IPS-18a (cell line): ENCODE data around the gene PTPN12.
A peak's percentile ranks its signal among the peaks of the same experiment; 100 is the strongest.
"Not testable (repeated sequence)": the region's sequence is repeated elsewhere in the genome, so short reads cannot be mapped to it uniquely, and the experiment has no call there.

ENCODE experiments used
- H3K27ac ChIP-seq: one replicate; pipeline ENCODE4 v1.5.1; 2013; ENCODE audit warnings: low read length
- H3K27me3 ChIP-seq: one replicate; pipeline ENCODE4 v1.6.1; 2013; ENCODE audit warnings: mild to moderate bottlenecking, low read length; ENCODE audit not compliant: control insufficient read depth, insufficient read depth
- H3K36me3 ChIP-seq: one replicate; pipeline ENCODE4 v1.6.1; 2013; ENCODE audit warnings: low read depth, low read length; ENCODE audit not compliant: control insufficient read depth
- H3K4me1 ChIP-seq: one replicate; pipeline ENCODE4 v1.6.1; 2013; ENCODE audit warnings: low read depth, low read length; ENCODE audit not compliant: control insufficient read depth
- H3K4me3 ChIP-seq: one replicate; pipeline ENCODE4 v1.5.1; 2013; ENCODE audit warnings: low read length
- H3K9ac ChIP-seq: one replicate; pipeline ENCODE4 v1.6.1; 2013; ENCODE audit warnings: mild to moderate bottlenecking, low read length, moderate library complexity
- H3K9me3 ChIP-seq: one replicate; pipeline ENCODE4 v1.6.1; 2013; ENCODE audit warnings: low read depth, low read length; ENCODE audit not compliant: control insufficient read depth

The PTPN12 gene

DNA sequence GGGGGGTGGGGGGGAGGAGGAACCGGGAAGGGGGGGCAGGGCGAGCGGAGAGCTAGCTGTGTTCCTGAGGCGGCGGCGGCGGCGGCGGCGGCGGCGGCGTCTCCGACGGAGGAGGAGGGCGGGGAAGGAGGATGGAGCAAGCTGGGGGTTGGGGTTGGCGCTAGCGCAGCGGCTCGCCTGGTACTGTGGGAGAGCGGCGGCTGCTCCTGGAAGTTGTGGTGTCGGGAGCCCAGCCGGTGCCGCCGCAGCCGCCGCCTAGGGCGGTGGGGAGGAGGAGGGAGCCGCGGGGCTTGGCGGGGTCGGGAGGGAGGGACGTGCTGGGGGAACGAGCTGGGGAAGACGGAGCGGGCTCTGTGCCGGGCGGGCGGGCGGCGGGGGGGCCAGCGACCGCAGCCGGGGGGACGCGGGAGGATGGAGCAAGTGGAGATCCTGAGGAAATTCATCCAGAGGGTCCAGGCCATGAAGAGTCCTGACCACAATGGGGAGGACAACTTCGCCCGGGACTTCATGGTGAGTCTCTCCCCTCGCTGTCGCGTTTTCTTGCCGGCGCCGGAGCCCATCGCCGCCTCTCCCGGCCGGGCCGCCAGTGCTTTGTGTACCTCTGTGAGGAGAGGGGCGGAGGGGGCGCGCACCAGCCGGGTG, at the start of gene PTPN12:
Gene PTPN12, plus strand, starts transcription at position 160 of the 642 bp plus-strand sequence. Its CDS starts 252 bp downstream, at position 412.
- Histone ChIP-seq H3K4me3 (peak within 1 kb of the TSS; percentile 85), H3K9me3 (no peaks in the 10 kb centered on the region), H3K36me3 (peaks cover 5% of the 10 kb centered on the region), H3K4me1 (peaks cover 9% of the 10 kb centered on the region), H3K9ac (peak within 1 kb of the TSS; percentile 81), H3K27ac (peak within 1 kb of the TSS; percentile 70), H3K27me3 (no peaks in the 10 kb centered on the region)

DNA sequence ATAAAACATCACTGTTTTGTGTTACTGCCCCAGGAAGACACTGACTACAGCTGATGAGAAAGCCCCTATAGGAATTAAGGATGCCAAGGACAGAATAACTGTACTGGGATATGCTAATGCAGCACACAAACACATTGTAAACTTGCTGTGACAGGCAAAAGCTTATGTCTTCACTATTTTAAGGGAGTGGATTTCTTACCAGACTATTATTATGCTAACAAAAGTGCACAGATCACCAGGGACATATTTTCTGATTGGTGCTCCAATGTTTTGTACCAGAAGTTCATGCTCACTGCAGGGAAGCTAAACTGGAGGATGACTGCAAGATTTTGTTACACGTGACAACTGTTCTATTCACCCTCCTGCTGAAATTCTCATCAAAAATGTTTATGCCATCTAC, 48.1 kb upstream of the PTPN12 start:
- Histone ChIP-seq H3K4me1 (no peaks in the 10 kb centered on the region), H3K27me3 (no peaks in the 10 kb centered on the region), H3K27ac (no peak overlapping the region), H3K36me3 (no peaks in the 10 kb centered on the region), H3K9ac (no peak overlapping the region), H3K4me3 (no peak overlapping the region), H3K9me3 (no peaks in the 10 kb centered on the region)

GRCh38 chr7:77497079-77497478, 40.0 kb upstream of the PTPN12 start:
- Histone ChIP-seq H3K27me3 (no peaks in the 10 kb centered on the region), H3K36me3 (no peaks in the 10 kb centered on the region), H3K9ac (no peak overlapping the region), H3K4me3 (no peak overlapping the region), H3K4me1 (no peaks in the 10 kb centered on the region), H3K9me3 (peaks cover 4% of the 10 kb centered on the region), H3K27ac (no peak overlapping the region)

GRCh38 chr7:77498659-77499379, 38.3 kb upstream of the PTPN12 start:
- Histone ChIP-seq H3K9me3 (peaks cover 4% of the 10 kb centered on the region), H3K4me3 (no peak overlapping the region), H3K9ac (no peak overlapping the region), H3K36me3 (no peaks in the 10 kb centered on the region), H3K27me3 (no peaks in the 10 kb centered on the region), H3K27ac (no peak overlapping the region), H3K4me1 (no peaks in the 10 kb centered on the region)

DNA sequence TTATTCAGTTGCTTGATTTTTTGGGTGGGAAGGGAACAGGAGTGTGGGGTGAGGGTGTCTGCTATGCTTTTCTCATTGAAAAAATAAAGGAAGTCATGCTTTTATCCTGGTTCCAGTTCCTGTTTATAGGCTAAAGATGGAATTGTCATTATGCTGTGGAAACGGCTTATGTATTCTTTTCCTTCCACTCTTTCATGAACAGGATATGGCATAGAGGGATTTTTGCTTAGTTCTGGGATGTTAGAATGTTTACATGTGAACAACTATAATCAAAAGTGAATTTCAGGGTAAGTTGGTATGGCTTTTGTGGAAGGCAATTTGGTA, 35.9 kb upstream of the PTPN12 start:
- no peak overlapping the region for H3K9ac ChIP-seq
- H3K4me1 ChIP-seq, result no peaks in the 10 kb centered on the region
- no peak overlapping the region for H3K27ac ChIP-seq
- H3K27me3 ChIP-seq, result no peaks in the 10 kb centered on the region
- no peaks in the 10 kb centered on the region for H3K9me3 ChIP-seq
- H3K36me3 ChIP-seq, result no peaks in the 10 kb centered on the region
- H3K4me3 ChIP-seq, result no peak overlapping the region

DNA sequence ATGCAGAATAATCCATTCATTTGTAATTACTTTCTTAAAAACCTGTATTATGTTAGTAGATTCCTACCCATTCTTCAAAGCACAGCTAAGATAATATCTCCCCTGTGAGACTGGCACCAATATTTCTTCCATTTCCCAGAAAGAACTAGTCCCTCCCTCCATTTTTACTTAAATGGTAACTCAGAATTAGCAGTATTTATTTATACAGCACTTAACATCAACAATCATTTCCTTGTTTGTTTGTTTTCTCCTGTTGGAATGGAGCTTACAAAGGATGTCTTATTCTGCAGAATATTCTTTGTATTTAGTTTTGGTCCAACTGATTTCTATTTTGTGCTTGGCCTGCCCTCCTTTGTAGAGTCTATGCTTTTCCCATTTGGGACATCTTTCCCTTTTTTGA, 32.1 kb upstream of the PTPN12 start:
- H3K9ac ChIP-seq, result no peak overlapping the region
- no peak overlapping the region for H3K27ac ChIP-seq
- H3K4me1 ChIP-seq, result no peaks in the 10 kb centered on the region
- H3K36me3 ChIP-seq, result no peaks in the 10 kb centered on the region
- no peaks in the 10 kb centered on the region for H3K9me3 ChIP-seq
- no peak overlapping the region for H3K4me3 ChIP-seq
- H3K27me3 ChIP-seq, result no peaks in the 10 kb centered on the region

DNA sequence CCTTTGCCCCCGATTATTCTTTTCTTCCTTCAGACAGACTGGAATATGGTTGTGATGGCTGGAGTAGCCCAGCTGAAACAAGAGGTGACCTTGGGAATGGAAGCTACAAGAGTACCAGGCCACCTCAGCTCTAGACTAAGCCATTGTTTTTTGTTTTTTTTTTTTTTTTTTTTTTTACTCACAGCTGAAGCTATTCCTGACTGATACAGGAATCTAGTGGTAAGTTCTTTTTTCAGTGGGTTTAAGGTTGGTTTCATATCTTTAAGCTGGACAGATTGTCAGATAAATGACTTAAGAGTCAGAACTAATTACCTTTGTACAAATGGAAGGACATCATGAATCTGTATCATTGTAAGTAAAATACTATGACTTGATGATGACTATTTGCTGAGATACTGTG, 30.2 kb upstream of the PTPN12 start:
- no peaks in the 10 kb centered on the region for H3K27me3 ChIP-seq
- no peaks in the 10 kb centered on the region for H3K36me3 ChIP-seq
- no peak overlapping the region for H3K9ac ChIP-seq
- no peaks in the 10 kb centered on the region for H3K4me1 ChIP-seq
- no peaks in the 10 kb centered on the region for H3K9me3 ChIP-seq
- H3K27ac ChIP-seq, result no peak overlapping the region
- no peak overlapping the region for H3K4me3 ChIP-seq

DNA sequence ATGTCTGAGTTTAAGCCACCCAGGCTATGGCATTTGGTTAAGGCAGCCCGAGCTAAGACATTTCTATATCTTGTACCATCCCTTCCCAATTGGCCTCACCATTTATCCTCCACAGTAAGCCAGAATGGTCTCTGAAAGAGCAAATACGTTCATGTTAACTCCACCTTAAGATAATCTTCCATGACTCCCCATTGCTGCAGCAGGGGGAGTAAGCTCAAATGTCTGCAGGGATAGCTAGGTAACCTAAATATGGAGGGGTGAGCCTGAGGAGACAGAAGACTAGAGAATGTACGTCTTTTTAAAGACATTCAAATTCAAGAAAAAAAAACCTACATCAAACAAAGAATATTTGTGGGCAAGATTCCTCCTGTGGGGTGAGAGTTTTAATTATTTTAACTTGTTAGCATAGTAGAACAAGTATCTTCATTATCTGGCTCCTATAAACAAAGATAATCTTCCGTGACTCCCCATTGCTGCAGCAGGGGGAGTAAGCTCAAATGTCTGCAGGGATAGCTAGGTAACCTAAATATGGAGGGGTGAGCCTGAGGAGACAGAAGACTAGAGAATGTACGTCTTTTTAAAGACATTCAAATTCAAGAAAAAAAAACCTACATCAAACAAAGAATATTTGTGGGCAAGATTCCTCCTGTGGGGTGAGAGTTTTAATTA, 24.0 kb upstream of the PTPN12 start:
- not testable (repeated sequence) for H3K36me3 ChIP-seq, H3K4me1 ChIP-seq, H3K4me3 ChIP-seq, H3K9ac ChIP-seq, H3K27me3 ChIP-seq, H3K9me3 ChIP-seq, H3K27ac ChIP-seq

- H3K4me1 ChIP-seq, result no peaks in the 10 kb centered on the region
- no peaks in the 10 kb centered on the region for H3K9me3 ChIP-seq
- H3K36me3 ChIP-seq, result no peaks in the 10 kb centered on the region
- no peak overlapping the region for H3K4me3 ChIP-seq
- no peak overlapping the region for H3K9ac ChIP-seq
- no peaks in the 10 kb centered on the region for H3K27me3 ChIP-seq
- no peak overlapping the region for H3K27ac ChIP-seq
Measured at GRCh38 chr7:77516085-77516484, 21.0 kb upstream of the PTPN12 start.

DNA sequence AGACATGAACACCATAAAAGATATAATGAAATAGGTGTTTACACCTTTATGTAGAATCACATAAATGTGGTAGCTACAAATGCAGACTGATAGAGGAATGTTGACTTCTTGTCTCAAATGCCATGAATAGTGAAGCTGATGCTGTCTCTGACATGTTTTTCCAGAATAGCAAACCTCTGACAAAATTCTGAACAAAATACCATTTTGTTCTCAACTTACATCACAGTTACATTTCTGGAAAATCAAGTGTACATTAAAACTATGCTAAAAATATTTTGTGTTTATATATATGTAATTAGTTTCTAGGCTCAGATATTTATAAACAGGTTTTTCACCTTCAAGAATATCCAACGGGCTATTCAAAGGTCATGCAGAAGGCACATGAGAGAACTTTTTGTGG, 16.8 kb upstream of the PTPN12 start:
- Histone ChIP-seq H3K4me3 (no peak overlapping the region), H3K27me3 (no peaks in the 10 kb centered on the region), H3K27ac (no peak overlapping the region), H3K9me3 (no peaks in the 10 kb centered on the region), H3K9ac (no peak overlapping the region), H3K4me1 (no peaks in the 10 kb centered on the region), H3K36me3 (no peaks in the 10 kb centered on the region)

DNA sequence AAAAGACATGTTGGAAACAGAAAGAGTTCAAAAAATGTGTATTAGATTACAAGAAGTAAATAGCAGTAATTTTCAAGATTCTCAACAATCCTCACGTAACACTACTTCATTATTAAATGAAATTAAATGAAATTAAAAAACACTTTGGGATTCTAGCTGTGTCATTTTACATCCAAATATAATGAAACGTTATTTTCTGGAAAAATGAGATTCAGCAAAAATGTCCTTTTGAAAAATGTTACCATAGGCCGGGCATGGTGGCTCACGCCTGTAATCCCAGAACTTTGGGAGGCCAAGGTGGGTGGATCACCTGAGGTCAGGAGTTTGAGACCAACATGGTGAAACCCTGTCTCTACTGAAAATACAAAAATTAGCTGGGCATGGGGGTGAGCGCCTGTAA, 15.6 kb upstream of the PTPN12 start:
- H3K9me3 ChIP-seq, H3K4me1 ChIP-seq, H3K36me3 ChIP-seq, H3K9ac ChIP-seq, H3K27ac ChIP-seq, H3K27me3 ChIP-seq, H3K4me3 ChIP-seq: not testable (repeated sequence)

GRCh38 chr7:77524731-77525130, 12.4 kb upstream of the PTPN12 start:
- H3K9me3 ChIP-seq, result no peaks in the 10 kb centered on the region
- H3K9ac ChIP-seq, result no peak overlapping the region
- no peaks in the 10 kb centered on the region for H3K36me3 ChIP-seq
- no peaks in the 10 kb centered on the region for H3K27me3 ChIP-seq
- H3K4me3 ChIP-seq, result no peak overlapping the region
- H3K4me1 ChIP-seq, result no peaks in the 10 kb centered on the region
- no peak overlapping the region for H3K27ac ChIP-seq
